OCI-LY3 (cell line): Measurements from ENCODE around the gene SH3BGRL.

Experiments used
- H2AFZ ChIP-seq: fragments of 200-600, 300-600 bp; shearing (Covaris generic); 2 replicates; pipeline ENCODE4 v1.6.0; 2014; ENCODE audit warnings: antibody characterized with exemption, low read depth, low read length
- H3K27ac ChIP-seq: fragments of 200-600, 300-600 bp; sonication (generic); 2 replicates; pipeline ENCODE4 v1.5.1; 2014; ENCODE audit warnings: mild to moderate bottlenecking, low read length, moderate library complexity, mixed read lengths
- H3K27me3 ChIP-seq: fragments of 200-600, 300-600 bp; sonication (generic); 2 replicates; pipeline ENCODE4 v1.6.1; 2014; ENCODE audit warnings: low read depth, low read length, mixed read lengths
- H3K36me3 ChIP-seq: fragments of 200-600, 300-600 bp; sonication (generic); replicated peaks from 2 replicates; pipeline ENCODE3; 2014; ENCODE audit warnings: low read depth, low read length, mixed read lengths
- H3K4me1 ChIP-seq: fragments of 300-600, 200-600 bp; sonication (generic); 2 replicates; pipeline ENCODE4 v1.6.1; 2014; ENCODE audit warnings: low read length, mixed read lengths
- H3K4me2 ChIP-seq: fragments of 200-600, 300-600 bp; sonication (generic); 2 replicates; pipeline ENCODE4 v1.6.1; 2014; ENCODE audit warnings: low read length, mixed read lengths
- H3K4me3 ChIP-seq: fragments of 300-600, 200-600 bp; sonication (generic); 2 replicates; pipeline ENCODE4 v1.5.1; 2014; ENCODE audit warnings: antibody characterized with exemption, mild to moderate bottlenecking, low read length, moderate library complexity
- H3K79me2 ChIP-seq: fragments of 300-600, 200-600 bp; shearing (Covaris generic); 2 replicates; pipeline ENCODE4 v1.6.1; 2014; ENCODE audit warnings: mild to moderate bottlenecking, low read length, mixed read lengths
- H3K9ac ChIP-seq: fragments of 300-600, 200-600 bp; shearing (Covaris generic); 2 replicates; pipeline ENCODE4 v1.6.0; 2014; ENCODE audit warnings: mild to moderate bottlenecking, low read length, moderate library complexity
- H3K9me3 ChIP-seq: fragments of 200-600, 300-600 bp; shearing (Covaris generic); 2 replicates; pipeline ENCODE4 v1.6.1; 2014; ENCODE audit warnings: low read length, mixed read lengths; ENCODE audit not compliant: insufficient read depth
- H4K20me1 ChIP-seq: fragments of 200-600, 300-600 bp; sonication (generic); 2 replicates; pipeline ENCODE4 v1.6.1; 2016; ENCODE audit warnings: low read length, mixed read lengths; ENCODE audit not compliant: insufficient read depth
- CTCF ChIP-seq: fragments of 200-600, 300-600 bp; sonication (generic); IDR thresholded peaks from 2 replicates; pipeline ENCODE4 v1.5.1; 2014; ENCODE audit warnings: antibody characterized with exemption, low read length, low read depth
- EZH2phosphoT487 ChIP-seq: fragments of 200-600 bp; shearing (Covaris generic); IDR thresholded peaks from 2 replicates; pipeline ENCODE4 v1.6.1; 2018; ENCODE audit warnings: antibody characterized with exemption, mixed run types, low read depth

The SH3BGRL gene

GRCh38 chrX:81261576-81261975 lies 59.7 kb downstream of the SH3BGRL start:
- no peak for TF ChIP-seq EZH2phosphoT487
- no peak for TF ChIP-seq CTCF
- H2AFZ ChIP-seq, result no peak overlapping the region
- no peak overlapping the region for H3K4me2 ChIP-seq
- no peaks in the 10 kb centered on the region for H3K27me3 ChIP-seq
- no peaks in the 10 kb centered on the region for H3K36me3 ChIP-seq
- H3K79me2 ChIP-seq, result no peaks in the 10 kb centered on the region
- no peak overlapping the region for H3K9ac ChIP-seq
- H3K4me3 ChIP-seq, result no peak overlapping the region
- H3K4me1 ChIP-seq, result no peaks in the 10 kb centered on the region
- no peak overlapping the region for H3K27ac ChIP-seq
- H3K9me3 ChIP-seq, result no peaks in the 10 kb centered on the region
- peaks cover 12% of the 10 kb centered on the region for H4K20me1 ChIP-seq

- Histone ChIP-seq H3K79me2 (peaks cover 5% of the 10 kb centered on the region; the same call in 1 of the 2 replicates), H3K4me3 (no peak overlapping the region), H3K9me3 (no peaks in the 10 kb centered on the region), H4K20me1 (peaks cover 12% of the 10 kb centered on the region; the same call in 1 of the 2 replicates), H2AFZ (no peak overlapping the region), H3K27me3 (no peaks in the 10 kb centered on the region), H3K4me1 (no peaks in the 10 kb centered on the region), H3K4me2 (no peak overlapping the region), H3K9ac (no peak overlapping the region), H3K36me3 (no peaks in the 10 kb centered on the region), H3K27ac (no peak overlapping the region)
- TF ChIP-seq CTCF (no peak), EZH2phosphoT487 (no peak)
Measured at GRCh38 chrX:81263059-81263458, 61.2 kb downstream of the SH3BGRL start.

GRCh38 chrX:81278616-81279015 lies 76.7 kb downstream of the SH3BGRL start:
- H3K79me2 ChIP-seq, result no peaks in the 10 kb centered on the region
- H4K20me1 ChIP-seq, result no peaks in the 10 kb centered on the region
- no peak overlapping the region for H3K4me2 ChIP-seq
- H2AFZ ChIP-seq, result no peak overlapping the region
- no peak overlapping the region for H3K9ac ChIP-seq
- H3K9me3 ChIP-seq, result no peaks in the 10 kb centered on the region
- peaks cover 12% of the 10 kb centered on the region for H3K36me3 ChIP-seq
- H3K4me1 ChIP-seq, result no peaks in the 10 kb centered on the region
- no peak overlapping the region for H3K27ac ChIP-seq
- no peak overlapping the region for H3K4me3 ChIP-seq
- no peaks in the 10 kb centered on the region for H3K27me3 ChIP-seq
- TF ChIP-seq EZH2phosphoT487 (no peak), CTCF (no peak)

GRCh38 chrX:81280148-81280547 lies 78.2 kb downstream of the SH3BGRL start:
- Histone ChIP-seq H3K36me3 (peaks cover 12% of the 10 kb centered on the region), H3K4me3 (no peak overlapping the region), H3K27ac (no peak overlapping the region), H3K79me2 (no peaks in the 10 kb centered on the region), H3K4me2 (no peak overlapping the region), H3K27me3 (no peaks in the 10 kb centered on the region), H3K9me3 (no peaks in the 10 kb centered on the region), H3K9ac (no peak overlapping the region), H2AFZ (no peak overlapping the region), H3K4me1 (no peaks in the 10 kb centered on the region), H4K20me1 (no peaks in the 10 kb centered on the region)
- peak; percentile 5; the same call in 1 of the 2 replicates for TF ChIP-seq CTCF
- TF ChIP-seq EZH2phosphoT487, result no peak
